GM12892 (cell line): ENCODE measurements around the gene KRTAP10-9.
"Not testable (repeated sequence)": the region's sequence is repeated elsewhere in the genome, so short reads cannot be mapped to it uniquely, and the experiment has no call there.

ENCODE experiments used
- POLR2A ChIP-seq: IDR thresholded peaks from 2 replicates; pipeline ENCODE4 v1.6.1; 2011; ENCODE audit warnings: low read depth, low read length, control low read depth
- TAF1 ChIP-seq: IDR thresholded peaks from 2 replicates; pipeline ENCODE4 v1.6.1; 2011; ENCODE audit warnings: low read depth, mild to moderate bottlenecking, control low read depth, low read length, borderline replicate concordance

DNA sequence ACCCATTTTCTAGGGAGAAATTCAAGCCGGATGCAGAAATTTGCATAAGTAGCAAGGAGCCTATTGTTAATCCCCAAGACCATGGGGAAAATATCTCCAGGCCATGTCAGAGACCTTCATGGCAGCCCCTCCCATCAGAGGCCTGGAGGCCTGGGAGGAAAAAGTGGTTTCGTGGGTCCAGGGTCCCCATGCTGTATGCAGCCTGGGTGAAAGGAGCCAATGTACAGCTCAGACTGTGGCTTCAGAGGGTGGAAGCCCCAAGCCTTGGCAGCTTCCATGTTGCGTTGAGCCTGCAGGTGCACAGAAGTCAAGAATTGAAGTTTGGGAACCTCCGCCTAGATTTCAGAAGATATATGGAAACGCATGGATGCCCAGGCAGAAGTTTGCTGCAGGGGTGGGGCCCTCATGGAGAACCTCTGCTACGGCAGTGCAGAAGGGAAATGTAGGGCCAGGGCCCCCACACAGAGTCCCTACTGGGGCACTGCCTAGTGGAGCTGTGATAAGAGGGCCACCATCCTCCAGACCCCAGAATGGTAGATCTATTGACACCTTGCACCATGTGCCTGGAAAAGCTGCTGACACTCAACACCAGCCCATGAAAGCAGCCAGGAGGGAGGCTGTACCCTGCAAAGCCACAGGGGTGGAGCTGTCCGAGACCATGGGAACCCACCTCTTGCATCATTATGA lies 16.6 kb upstream of the KRTAP10-9 start:
- not testable (repeated sequence) for TF ChIP-seq POLR2A, TAF1
